ENCODE results near the gene CUX1. TPM values are rescaled to one million over a fixed set of nuclear protein-coding genes. Genes with fewer than 3 reads are reported as not detected.

CUX1 gene
- total and polyA plus RNA-seq, 4 donors: 40.5 to 138 (median 69.1) TPM

DNA sequence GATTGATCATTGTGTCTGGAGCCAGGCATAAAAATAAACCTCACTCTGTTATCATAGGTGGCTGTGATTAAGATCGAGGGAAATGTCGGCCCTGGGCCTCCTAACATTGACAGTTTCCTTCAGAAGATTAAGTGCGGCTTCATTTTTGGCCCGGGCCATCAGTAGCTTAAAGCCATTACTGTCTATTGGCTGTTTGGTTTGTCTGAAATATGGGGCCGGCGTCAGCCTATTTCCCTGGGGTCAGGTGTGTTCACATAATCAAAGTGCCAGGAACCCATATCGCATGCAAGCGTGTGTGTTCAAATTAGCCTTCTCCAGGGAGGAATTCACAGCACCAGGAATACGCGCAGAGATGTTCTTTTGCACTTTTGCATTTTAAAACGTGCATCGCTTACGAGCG lies 114.7 kb downstream of the CUX1 start:
- DNase-seq (no peak), ATAC-seq (ENCODE audit: insufficient read depth, low FRiP score) (no peak)
- Histone ChIP-seq H3K9ac (ENCODE audit: insufficient read depth in 1 of 2, low read length in 2 of 2) (no peak overlapping the region), H3K4me1 (ENCODE audit: control insufficient read depth in 5 of 5, insufficient read depth in 5 of 5, low read length in 5 of 5) (peaks cover 9 to 36% (median 14%) of the 10 kb centered on the region in 5 donors), H3K9me3 (ENCODE audit: control insufficient read depth in 4 of 4, insufficient read depth in 3 of 4, low read length in 3 of 4) (no peaks in the 10 kb centered on the region), H3K27me3 (ENCODE audit: control insufficient read depth in 3 of 3, insufficient read depth in 3 of 3, low read length in 2 of 3) (no peaks in the 10 kb centered on the region), H3K27ac (ENCODE audit: low read depth in 1 of 2, low read length in 1 of 2) (no peak overlapping the region), H3K36me3 (ENCODE audit: control insufficient read depth in 4 of 4, insufficient read depth in 4 of 4, low read length in 4 of 4) (no peaks in the 10 kb centered on the region), H3K4me3 (no peak overlapping the region)
- WGBS, 2 donors: 87 to 88% methylated on average over 14 of the region's 14 CpGs
- TF ChIP-seq, protein P1, sequence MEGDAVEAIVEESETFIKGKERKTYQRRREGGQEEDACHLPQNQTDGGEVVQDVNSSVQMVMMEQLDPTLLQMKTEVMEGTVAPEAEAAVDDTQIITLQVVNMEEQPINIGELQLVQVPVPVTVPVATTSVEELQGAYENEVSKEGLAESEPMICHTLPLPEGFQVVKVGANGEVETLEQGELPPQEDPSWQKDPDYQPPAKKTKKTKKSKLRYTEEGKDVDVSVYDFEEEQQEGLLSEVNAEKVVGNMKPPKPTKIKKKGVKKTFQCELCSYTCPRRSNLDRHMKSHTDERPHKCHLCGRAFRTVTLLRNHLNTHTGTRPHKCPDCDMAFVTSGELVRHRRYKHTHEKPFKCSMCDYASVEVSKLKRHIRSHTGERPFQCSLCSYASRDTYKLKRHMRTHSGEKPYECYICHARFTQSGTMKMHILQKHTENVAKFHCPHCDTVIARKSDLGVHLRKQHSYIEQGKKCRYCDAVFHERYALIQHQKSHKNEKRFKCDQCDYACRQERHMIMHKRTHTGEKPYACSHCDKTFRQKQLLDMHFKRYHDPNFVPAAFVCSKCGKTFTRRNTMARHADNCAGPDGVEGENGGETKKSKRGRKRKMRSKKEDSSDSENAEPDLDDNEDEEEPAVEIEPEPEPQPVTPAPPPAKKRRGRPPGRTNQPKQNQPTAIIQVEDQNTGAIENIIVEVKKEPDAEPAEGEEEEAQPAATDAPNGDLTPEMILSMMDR (IDR thresholded peaks at IDR 0.05; ENCODE audit: control extremely low read depth, extremely low read depth): no peak

DNA sequence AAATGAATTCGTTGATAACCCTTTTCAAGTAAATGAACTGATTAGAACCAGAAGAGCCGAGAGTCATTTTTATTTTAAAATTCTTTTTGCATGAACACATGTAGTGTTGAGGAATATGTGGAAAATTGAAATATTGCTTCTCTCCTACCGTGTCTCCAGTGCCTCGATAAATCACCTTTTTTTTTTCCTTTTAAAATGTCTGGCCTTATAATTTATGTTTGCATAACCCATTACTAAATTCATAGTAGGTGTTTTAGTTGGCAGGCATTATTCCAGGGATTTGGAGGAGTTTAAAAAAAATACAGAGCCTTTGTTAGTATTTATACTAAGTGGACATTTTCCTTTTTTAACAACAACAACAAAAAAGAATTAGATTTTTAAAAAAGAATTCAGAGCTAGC lies 115.6 kb downstream of the CUX1 start:
- Histone ChIP-seq H3K4me3 (no peak overlapping the region), H3K36me3 (ENCODE audit: control insufficient read depth in 4 of 4, insufficient read depth in 4 of 4, low read length in 4 of 4) (no peaks in the 10 kb centered on the region), H3K4me1 (ENCODE audit: control insufficient read depth in 5 of 5, insufficient read depth in 5 of 5, low read length in 5 of 5) (peaks cover 9 to 31% (median 14%) of the 10 kb centered on the region in 5 donors), H3K27ac (ENCODE audit: low read depth in 1 of 2, low read length in 1 of 2) (no peak overlapping the region), H3K9me3 (ENCODE audit: control insufficient read depth in 4 of 4, insufficient read depth in 3 of 4, low read length in 3 of 4) (no peaks in the 10 kb centered on the region), H3K9ac (ENCODE audit: insufficient read depth in 1 of 2, low read length in 2 of 2) (no peak overlapping the region), H3K27me3 (ENCODE audit: control insufficient read depth in 3 of 3, insufficient read depth in 3 of 3, low read length in 2 of 3) (no peaks in the 10 kb centered on the region)
- no peak for DNase-seq
- WGBS, 2 donors: 91 to 94% methylated on average over 4 of the region's 4 CpGs
- no peak for ATAC-seq (ENCODE audit: insufficient read depth, low FRiP score)
- TF ChIP-seq, protein P1 (IDR thresholded peaks at IDR 0.05; ENCODE audit: control extremely low read depth, extremely low read depth): no peak

DNA sequence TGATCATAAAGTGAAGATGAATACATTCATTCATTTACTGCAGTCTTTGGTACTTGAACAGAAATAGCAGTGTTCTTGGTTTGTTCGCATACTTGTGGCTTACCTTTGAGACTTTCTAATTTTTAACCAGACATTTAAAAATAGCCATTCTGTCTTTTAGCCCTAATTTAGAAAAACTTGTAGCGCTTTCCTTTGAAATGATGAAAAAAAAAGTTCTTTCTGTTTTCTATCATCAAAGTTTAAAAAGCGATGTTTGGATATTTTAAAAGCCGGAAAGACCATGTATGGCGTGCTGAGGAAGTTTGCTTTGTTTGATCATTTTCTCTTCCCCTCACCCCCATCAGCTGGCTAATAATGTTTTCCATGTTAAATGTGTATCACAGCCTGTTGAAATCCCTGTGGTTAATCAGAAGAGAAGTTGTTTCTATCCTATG lies 116.3 kb downstream of the CUX1 start:
- Histone ChIP-seq H3K4me1 (ENCODE audit: control insufficient read depth in 5 of 5, insufficient read depth in 5 of 5, low read length in 5 of 5) (peaks cover 9 to 31% (median 14%) of the 10 kb centered on the region in 5 donors), H3K4me3 (no peak overlapping the region), H3K27ac (ENCODE audit: low read depth in 1 of 2, low read length in 1 of 2) (no peak overlapping the region), H3K9ac (ENCODE audit: insufficient read depth in 1 of 2, low read length in 2 of 2) (no peak overlapping the region), H3K36me3 (ENCODE audit: control insufficient read depth in 4 of 4, insufficient read depth in 4 of 4, low read length in 4 of 4) (no peaks in the 10 kb centered on the region), H3K9me3 (ENCODE audit: control insufficient read depth in 4 of 4, insufficient read depth in 3 of 4, low read length in 3 of 4) (no peaks in the 10 kb centered on the region), H3K27me3 (ENCODE audit: control insufficient read depth in 3 of 3, insufficient read depth in 3 of 3, low read length in 2 of 3) (no peaks in the 10 kb centered on the region)
- DNase-seq (no peak), ATAC-seq (ENCODE audit: insufficient read depth, low FRiP score) (no peak)
- 65 to 78% methylated on average over 5 of the region's 5 CpGs for WGBS, 2 donors
- TF ChIP-seq, protein P1 (IDR thresholded peaks at IDR 0.05; ENCODE audit: control extremely low read depth, extremely low read depth): no peak

DNA sequence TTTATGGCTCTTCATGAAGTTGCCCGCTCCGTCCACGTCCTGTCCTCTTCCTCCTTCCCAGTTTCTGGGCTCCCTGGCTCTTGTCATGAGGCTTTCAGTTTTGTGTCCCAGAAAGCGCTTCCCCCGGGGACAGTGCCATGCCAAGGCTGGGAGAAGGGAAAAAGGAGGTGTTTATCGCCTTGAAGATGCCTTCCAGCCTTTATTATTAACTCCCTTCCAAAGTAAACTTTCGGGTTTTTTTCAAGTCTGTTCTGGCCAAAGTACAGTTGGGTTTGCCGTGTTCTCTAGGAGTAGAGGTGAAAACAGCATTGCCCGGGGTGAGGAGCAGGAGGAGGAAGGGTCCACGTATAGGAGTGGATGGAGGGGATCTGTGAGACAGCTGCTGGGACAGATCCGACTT lies 117.2 kb downstream of the CUX1 start:
- no peak for ATAC-seq (ENCODE audit: insufficient read depth, low FRiP score)

More for the DNA sequence above, 117.2 kb downstream of the CUX1 start:
- Histone ChIP-seq H3K27me3 (ENCODE audit: control insufficient read depth in 3 of 3, insufficient read depth in 3 of 3, low read length in 2 of 3) (no peaks in the 10 kb centered on the region), H3K4me3 (no peak overlapping the region), H3K4me1 (ENCODE audit: control insufficient read depth in 5 of 5, insufficient read depth in 5 of 5, low read length in 5 of 5) (peaks cover 9 to 31% (median 14%) of the 10 kb centered on the region in 5 donors), H3K27ac (ENCODE audit: low read depth in 1 of 2, low read length in 1 of 2) (peak overlapping the region in 1 of 2 donors; percentile 59), H3K9me3 (ENCODE audit: control insufficient read depth in 4 of 4, insufficient read depth in 3 of 4, low read length in 3 of 4) (no peaks in the 10 kb centered on the region), H3K36me3 (ENCODE audit: control insufficient read depth in 4 of 4, insufficient read depth in 4 of 4, low read length in 4 of 4) (no peaks in the 10 kb centered on the region), H3K9ac (ENCODE audit: insufficient read depth in 1 of 2, low read length in 2 of 2) (no peak overlapping the region)
- DNase-seq: no peak
- TF ChIP-seq, protein P1 (IDR thresholded peaks at IDR 0.05; ENCODE audit: control extremely low read depth, extremely low read depth): no peak
- WGBS, 2 donors: 63 to 79% methylated on average over 11 of the region's 11 CpGs
